Gastroesophageal sphincter (tissue), 4 donors: ENCODE measurements around the gene SNX5. TPM values are rescaled to one million over a fixed set of nuclear protein-coding genes. Genes with fewer than 3 reads are reported as not detected.

Source experiments
- ATAC-seq: fragments of 150-250 bp; one replicate; pipeline ENCODE4 v1.9.1; 2016; ENCODE audit warnings: mild to moderate bottlenecking, moderate library complexity
- H3K27ac ChIP-seq, 4 donors: fragments of 200-600 bp; sonication (generic) in 3 of 4; 1 replicate in 3 of 4; 2 replicates in 1 of 4; pipeline ENCODE4 v1.5.1; 2016 to 2019
- H3K27me3 ChIP-seq: fragments of 200-600 bp; sonication (generic); one replicate; pipeline ENCODE4 v1.5.1; 2019
- H3K36me3 ChIP-seq, 2 donors: fragments of 200-600 bp; sonication (generic); one replicate each; pipeline ENCODE4 v1.5.1; 2019; ENCODE audit warnings: control low read depth in 1 of 2
- H3K4me1 ChIP-seq, 3 donors: fragments of 200-600 bp; sonication (generic); 1 replicate in 2 of 3; 2 replicates in 1 of 3; pipeline ENCODE4 v1.5.1; 2016 to 2019; ENCODE audit warnings: control low read depth in 2 of 3
- H3K4me3 ChIP-seq, 2 donors: fragments of 200-600 bp; sonication (generic); one replicate each; pipeline ENCODE4 v1.5.1; 2019; ENCODE audit warnings: mild to moderate bottlenecking in 1 of 2, moderate library complexity in 1 of 2
- H3K9me3 ChIP-seq, 3 donors: fragments of 200-600 bp; sonication (generic); one replicate each; pipeline ENCODE4 v1.5.1; 2017 to 2019; ENCODE audit warnings: control low read depth in 2 of 3
- CTCF ChIP-seq, 4 experiments: fragments of 200-600 bp in 2 of 4; fragments of 450-650 bp in 2 of 4; sonication (generic) in 1 of 4; IDR thresholded peaks; one replicate each; pipeline ENCODE4 v1.5.1; 2017 to 2019; ENCODE audit warnings: antibody characterized with exemption in 4 of 4, mild to moderate bottlenecking in 2 of 4, moderate library complexity in 2 of 4
- EP300 ChIP-seq: sonication (generic); formaldehyde crosslinking; IDR thresholded peaks from one replicate; pipeline ENCODE4 v1.6.1; 2017; ENCODE audit warnings: antibody characterized with exemption, mild to moderate bottlenecking
- POLR2A ChIP-seq, 2 donors: fragments of 450-650 bp; IDR thresholded peaks; one replicate each; pipeline ENCODE4 v1.6.1; 2017; ENCODE audit warnings: antibody characterized with exemption in 2 of 2, mild to moderate bottlenecking in 2 of 2, moderate library complexity in 1 of 2
- POLR2AphosphoS5 ChIP-seq: sonication (generic); formaldehyde crosslinking; IDR thresholded peaks from one replicate; pipeline ENCODE4 v1.6.1; 2017; ENCODE audit warnings: antibody characterized with exemption
- WGBS, 2 donors: methylation state at CpG; one replicate each; pipeline ENCODE4 v1.1.5; 2018; ENCODE audit warnings: low coverage in 1 of 2; 5-methylcytosine and 5-hydroxymethylcytosine counted together
- total RNA-seq, 4 donors: library from RNA; depleted of rRNA; stranded (reverse); fragments of >200 nt; gene quantifications; one replicate each; pipeline ENCODE4 v1.1.0, GENCODE V29; 2016

Gene SNX5
- total RNA-seq, 4 donors from 2014 or later = 47.5 to 90.9 (median 70.2) TPM

- Histone ChIP-seq H3K4me3 (no peak overlapping the region), H3K4me1 (peaks cover 0 to 48% (median 10%) of the 10 kb centered on the region in 3 donors), H3K36me3 (no peaks in the 10 kb centered on the region), H3K9me3 (no peaks in the 10 kb centered on the region), H3K27ac (peak overlapping the region; percentile 43 to 84 (median 78)), H3K27me3 (no peaks in the 10 kb centered on the region)
- 85 to 100% methylated on average over 2 to 7 of the region's 7 CpGs for WGBS, 2 donors
- TF ChIP-seq EP300 (no peak), CTCF (IDR thresholded peaks at IDR 0.05) (no peak), POLR2A (IDR thresholded peaks at IDR 0.05) (no peak), POLR2AphosphoS5 (no peak)
- no peak for ATAC-seq
Observed at GRCh38 chr20:18006684-18007083, 38.1 kb upstream of the SNX5 start.

- no peaks in the 10 kb centered on the region for H3K27me3 ChIP-seq
- peak; percentile 57 for TF ChIP-seq POLR2AphosphoS5
- TF ChIP-seq CTCF (IDR thresholded peaks at IDR 0.05) = no peak
- no peak overlapping the region for H3K4me3 ChIP-seq
- 23 to 35% methylated on average over 4 to 5 of the region's 6 CpGs for WGBS, 2 donors
- H3K27ac ChIP-seq = peak overlapping the region in 3 of 4 donors; percentile 79 to 84 (median 80)
- no peaks in the 10 kb centered on the region for H3K9me3 ChIP-seq
- H3K36me3 ChIP-seq = no peaks in the 10 kb centered on the region
- ATAC-seq = peak; percentile 55
- peaks cover 0 to 55% (median 10%) of the 10 kb centered on the region in 3 donors for H3K4me1 ChIP-seq
Observed at GRCh38 chr20:18005990-18006364, 37.4 kb upstream of the SNX5 start.

GRCh38 chr20:18005170-18005989 is 36.8 kb upstream of the SNX5 start:
- no peak overlapping the region for H3K4me3 ChIP-seq
- 77 to 100% methylated on average over 1 to 5 of the region's 21 CpGs for WGBS, 2 donors
- H3K9me3 ChIP-seq = no peaks in the 10 kb centered on the region
- H3K36me3 ChIP-seq = no peaks in the 10 kb centered on the region
- no peaks in the 10 kb centered on the region for H3K27me3 ChIP-seq
- peak overlapping the region in 3 of 4 donors; percentile 79 to 84 (median 80) for H3K27ac ChIP-seq
- peaks cover 0 to 58% (median 10%) of the 10 kb centered on the region in 3 donors for H3K4me1 ChIP-seq
- ATAC-seq = no peak
- TF ChIP-seq CTCF (IDR thresholded peaks at IDR 0.05) (no peak), POLR2A (IDR thresholded peaks at IDR 0.05) (no peak), POLR2AphosphoS5 (no peak), EP300 (no peak)

GRCh38 chr20:18004384-18005031 is 35.9 kb upstream of the SNX5 start:
- TF ChIP-seq POLR2AphosphoS5 (no peak), CTCF (IDR thresholded peaks at IDR 0.05) (no peak), POLR2A (IDR thresholded peaks at IDR 0.05) (no peak), EP300 (no peak)
- Histone ChIP-seq H3K36me3 (no peaks in the 10 kb centered on the region), H3K27me3 (no peaks in the 10 kb centered on the region), H3K4me3 (no peak overlapping the region), H3K9me3 (no peaks in the 10 kb centered on the region), H3K27ac (peak overlapping the region in 3 of 4 donors; percentile 79 to 84 (median 80)), H3K4me1 (peaks cover 0 to 58% (median 10%) of the 10 kb centered on the region in 3 donors)
- ATAC-seq = peak; percentile 31
- WGBS, 2 donors = 69 to 72% methylated on average over 4 to 6 of the region's 8 CpGs
